Karpas-422 (cell line): ENCODE results near the gene USP5. TPM values are rescaled to one million over a fixed set of nuclear protein-coding genes. Genes with fewer than 3 reads are reported as not detected.
"Not testable (repeated sequence)": the region's sequence is repeated elsewhere in the genome, so short reads cannot be mapped to it uniquely, and the experiment has no call there.

ENCODE experiments used
- DNase-seq: peaks from one replicate; pipeline ENCODE4 v3.0.0-alpha.2; 2015
- H2AFZ ChIP-seq: fragments of 200-600 bp; sonication (generic); 2 replicates; pipeline ENCODE4 v1.6.1; 2014; ENCODE audit warnings: antibody characterized with exemption, low read length, mixed read lengths
- H3K27ac ChIP-seq: fragments of 200-600 bp; sonication (generic); 2 replicates; pipeline ENCODE4 v1.5.1; 2014; ENCODE audit warnings: mild to moderate bottlenecking, low read length, moderate library complexity
- H3K27me3 ChIP-seq: fragments of 200-600 bp; sonication (generic); 2 replicates; pipeline ENCODE4 v1.6.1; 2014; ENCODE audit warnings: low read length, mixed read lengths
- H3K36me3 ChIP-seq: fragments of 200-600 bp; sonication (generic); 2 replicates; pipeline ENCODE4 v1.6.1; 2014; ENCODE audit warnings: low read length, mixed read lengths; ENCODE audit not compliant: insufficient read depth
- H3K4me1 ChIP-seq: fragments of 200-600 bp; sonication (generic); 2 replicates; pipeline ENCODE4 v1.6.1; 2014; ENCODE audit warnings: mild to moderate bottlenecking, low read length, mixed read lengths
- H3K4me2 ChIP-seq: fragments of 200-600 bp; sonication (generic); 2 replicates; pipeline ENCODE4 v1.6.1; 2014; ENCODE audit warnings: low read length, low read depth, mild to moderate bottlenecking; ENCODE audit not compliant: poor library complexity, severe bottlenecking
- H3K4me3 ChIP-seq: fragments of 200-600 bp; sonication (generic); 2 replicates; pipeline ENCODE4 v1.5.1; 2014; ENCODE audit warnings: mild to moderate bottlenecking, antibody characterized with exemption, low read length, mixed read lengths
- H3K79me2 ChIP-seq: fragments of 200-600 bp; sonication (generic); 2 replicates; pipeline ENCODE4 v1.6.1; 2014; ENCODE audit warnings: mild to moderate bottlenecking, low read length, mixed read lengths
- H3K9ac ChIP-seq: fragments of 200-600 bp; sonication (generic); 2 replicates; pipeline ENCODE4 v1.6.0; 2014; ENCODE audit warnings: low read length
- H3K9me2 ChIP-seq: fragments of 200-600 bp; sonication (generic), shearing (Covaris generic); replicated peaks from 2 replicates; pipeline ENCODE4 v1.6.0; 2014; ENCODE audit warnings: mild to moderate bottlenecking, low read length, moderate library complexity; ENCODE audit not compliant: insufficient read depth
- H3K9me3 ChIP-seq: fragments of 300-700, 200-600 bp; sonication (generic); 2 replicates; pipeline ENCODE4 v1.6.1; 2014; ENCODE audit warnings: low read length, mixed read lengths
- H4K20me1 ChIP-seq: fragments of 200-600 bp; sonication (generic); 2 replicates; pipeline ENCODE4 v1.6.1; 2014; ENCODE audit warnings: mild to moderate bottlenecking, antibody characterized with exemption, low read length, low read depth; ENCODE audit not compliant: insufficient read depth
- total RNA-seq: library from RNA; depleted of rRNA; stranded (reverse); fragments of >200 nt; shearing (Covaris generic); gene quantifications from 2 replicates; pipeline ENCODE4 v1.2.3, GENCODE V29; 2014; ENCODE audit warnings: low replicate concordance

USP5 gene
- total RNA-seq, 1 experiment from 2014 or later, result 36.9 TPM

DNA sequence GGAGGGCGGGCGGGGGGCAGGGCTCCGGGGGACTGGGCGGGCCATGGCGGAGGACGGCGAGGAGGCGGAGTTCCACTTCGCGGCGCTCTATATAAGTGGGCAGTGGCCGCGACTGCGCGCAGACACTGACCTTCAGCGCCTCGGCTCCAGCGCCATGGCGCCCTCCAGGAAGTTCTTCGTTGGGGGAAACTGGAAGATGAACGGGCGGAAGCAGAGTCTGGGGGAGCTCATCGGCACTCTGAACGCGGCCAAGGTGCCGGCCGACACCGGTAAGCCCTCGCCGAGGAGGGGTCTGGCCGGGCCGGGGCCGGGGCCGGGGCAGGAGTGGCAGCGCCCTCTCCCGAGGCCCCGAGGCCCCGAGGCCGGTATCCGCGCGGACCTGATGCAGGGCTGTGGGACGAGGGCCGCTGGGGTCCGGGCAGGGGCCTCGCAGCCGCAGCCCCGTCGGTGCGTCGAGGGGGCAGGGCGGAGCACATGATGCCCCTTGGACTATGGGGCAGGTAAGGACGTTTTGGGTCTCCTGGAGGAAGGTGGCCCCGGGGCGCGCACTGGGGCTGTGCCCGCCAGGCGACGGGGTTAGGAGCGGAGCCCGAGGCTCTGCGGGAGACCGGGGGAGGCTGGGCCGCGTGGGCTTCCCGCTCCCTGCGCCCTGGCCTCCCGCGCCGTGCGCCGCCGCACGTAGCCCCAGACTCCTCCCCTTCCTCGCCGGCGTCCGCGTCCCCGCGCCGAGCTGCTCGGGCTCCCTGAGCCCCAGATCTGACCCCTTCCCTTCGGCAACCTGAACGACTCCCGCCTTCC lies 15.7 kb downstream of the USP5 start, which contains the start of gene TPI1:
Gene TPI1, plus strand, starts transcription at position 119 of the 798 bp plus-strand sequence. Its CDS starts 36 bp downstream, at position 155.
- no peak within 1 kb of the TSS for H2AFZ ChIP-seq
- peaks cover 43% of the 10 kb centered on the region for H3K36me3 ChIP-seq
- no peaks in the 10 kb centered on the region for H3K9me3 ChIP-seq
- peak within 1 kb of the TSS; percentile 90 for H3K4me3 ChIP-seq
- peaks cover 22% of the 10 kb centered on the region for H3K79me2 ChIP-seq
- peak; percentile 93 for DNase-seq
- H4K20me1 ChIP-seq, result peaks cover 34% of the 10 kb centered on the region
- H3K9me2 ChIP-seq, result no peaks in the 10 kb centered on the region
- H3K27me3 ChIP-seq, result no peaks in the 10 kb centered on the region
- H3K9ac ChIP-seq, result peak within 1 kb of the TSS; percentile 100
- H3K4me2 ChIP-seq, result peak within 1 kb of the TSS; percentile 100
- peak within 1 kb of the TSS; percentile 98 for H3K27ac ChIP-seq
- peaks cover 53% of the 10 kb centered on the region for H3K4me1 ChIP-seq

DNA sequence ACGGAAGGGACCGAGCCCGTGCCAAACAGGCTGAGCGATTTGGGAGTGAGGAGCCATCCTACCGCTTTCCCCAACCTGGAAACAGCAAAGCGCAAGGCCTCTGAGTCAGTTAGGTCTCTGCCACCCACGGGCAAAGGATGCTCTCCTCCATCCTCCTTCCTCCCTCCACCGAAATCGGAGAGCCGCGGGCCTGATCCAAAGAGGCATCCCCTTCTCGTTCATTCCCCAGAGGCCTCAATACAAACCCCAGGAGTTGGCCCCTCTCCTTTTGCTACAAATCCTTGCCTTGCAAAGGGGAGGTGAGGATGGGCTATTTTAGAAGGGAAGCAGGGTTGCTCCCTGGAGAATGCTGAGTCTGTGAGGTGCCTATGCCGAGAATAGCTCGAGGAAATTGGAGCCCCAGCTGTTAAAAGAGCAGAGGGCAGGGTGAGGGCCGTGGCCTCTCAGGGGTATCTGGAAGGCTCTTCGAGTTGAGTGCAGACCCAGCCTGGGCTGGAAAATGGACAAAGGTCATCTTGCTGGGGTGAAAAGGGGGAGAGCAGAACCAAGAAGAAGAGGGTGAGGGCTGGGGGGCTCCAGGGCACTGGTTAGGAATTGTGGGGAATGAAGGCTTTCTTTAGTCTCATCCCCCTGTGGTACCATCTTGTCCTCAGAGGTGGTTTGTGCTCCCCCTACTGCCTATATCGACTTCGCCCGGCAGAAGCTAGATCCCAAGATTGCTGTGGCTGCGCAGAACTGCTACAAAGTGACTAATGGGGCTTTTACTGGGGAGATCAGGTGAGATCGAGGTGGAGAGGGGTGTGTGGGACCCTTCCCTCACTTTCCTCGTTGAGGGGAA lies 16.5 kb downstream of the USP5 start:
- Histone ChIP-seq H3K27ac (peak overlapping the region; percentile 98), H3K36me3 (peaks cover 37% of the 10 kb centered on the region), H4K20me1 (peaks cover 38% of the 10 kb centered on the region), H3K27me3 (no peaks in the 10 kb centered on the region), H3K9me3 (no peaks in the 10 kb centered on the region), H3K4me1 (peaks cover 59% of the 10 kb centered on the region), H3K4me2 (peak overlapping the region; percentile 100), H2AFZ (no peak overlapping the region), H3K4me3 (peak overlapping the region; percentile 90), H3K79me2 (peaks cover 22% of the 10 kb centered on the region), H3K9me2 (no peaks in the 10 kb centered on the region), H3K9ac (peak overlapping the region; percentile 100)
- DNase-seq, result peak; percentile 55

- Histone ChIP-seq H2AFZ (no peak overlapping the region), H3K36me3 (peaks cover 43% of the 10 kb centered on the region), H4K20me1 (peaks cover 38% of the 10 kb centered on the region), H3K9ac (peak overlapping the region; percentile 100), H3K9me3 (no peaks in the 10 kb centered on the region), H3K4me3 (peak overlapping the region; percentile 90), H3K9me2 (no peaks in the 10 kb centered on the region), H3K27ac (peak overlapping the region; percentile 98), H3K4me1 (peaks cover 63% of the 10 kb centered on the region), H3K79me2 (peaks cover 27% of the 10 kb centered on the region), H3K27me3 (no peaks in the 10 kb centered on the region), H3K4me2 (peak overlapping the region; percentile 100)
- DNase-seq, result peak; percentile 93
Observed at GRCh38 chr12:6869049-6870021, 17.4 kb downstream of the USP5 start.

DNA sequence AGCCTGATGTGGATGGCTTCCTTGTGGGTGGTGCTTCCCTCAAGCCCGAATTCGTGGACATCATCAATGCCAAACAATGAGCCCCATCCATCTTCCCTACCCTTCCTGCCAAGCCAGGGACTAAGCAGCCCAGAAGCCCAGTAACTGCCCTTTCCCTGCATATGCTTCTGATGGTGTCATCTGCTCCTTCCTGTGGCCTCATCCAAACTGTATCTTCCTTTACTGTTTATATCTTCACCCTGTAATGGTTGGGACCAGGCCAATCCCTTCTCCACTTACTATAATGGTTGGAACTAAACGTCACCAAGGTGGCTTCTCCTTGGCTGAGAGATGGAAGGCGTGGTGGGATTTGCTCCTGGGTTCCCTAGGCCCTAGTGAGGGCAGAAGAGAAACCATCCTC lies 18.4 kb downstream of the USP5 start:
- DNase-seq, H3K9me3 ChIP-seq, H3K27me3 ChIP-seq, H3K9me2 ChIP-seq, H2AFZ ChIP-seq: not testable (repeated sequence)
- Histone ChIP-seq H3K9ac (peak overlapping the region; percentile 100), H3K27ac (peak overlapping the region; percentile 57; the same call in 1 of the 2 replicates), H3K4me1 (peaks cover 63% of the 10 kb centered on the region), H3K36me3 (peaks cover 46% of the 10 kb centered on the region), H3K4me3 (peak overlapping the region; percentile 90; the same call in 1 of the 2 replicates), H3K4me2 (peak overlapping the region; percentile 100), H3K79me2 (peaks cover 27% of the 10 kb centered on the region), H4K20me1 (peaks cover 38% of the 10 kb centered on the region)

GRCh38 chr12:6871052-6871957 lies 19.4 kb downstream of the USP5 start:
- H3K4me2 ChIP-seq, result peak overlapping the region; percentile 100
- no peaks in the 10 kb centered on the region for H3K9me2 ChIP-seq
- H2AFZ ChIP-seq, result no peak overlapping the region
- H4K20me1 ChIP-seq, result peaks cover 38% of the 10 kb centered on the region
- peaks cover 52% of the 10 kb centered on the region for H3K36me3 ChIP-seq
- peaks cover 62% of the 10 kb centered on the region for H3K4me1 ChIP-seq
- H3K9me3 ChIP-seq, result no peaks in the 10 kb centered on the region
- H3K27ac ChIP-seq, result peak overlapping the region; percentile 57
- H3K79me2 ChIP-seq, result peaks cover 27% of the 10 kb centered on the region
- peak overlapping the region; percentile 75 for H3K4me3 ChIP-seq
- peak; percentile 78 for DNase-seq
- H3K27me3 ChIP-seq, result no peaks in the 10 kb centered on the region
- peak overlapping the region; percentile 84 for H3K9ac ChIP-seq

DNA sequence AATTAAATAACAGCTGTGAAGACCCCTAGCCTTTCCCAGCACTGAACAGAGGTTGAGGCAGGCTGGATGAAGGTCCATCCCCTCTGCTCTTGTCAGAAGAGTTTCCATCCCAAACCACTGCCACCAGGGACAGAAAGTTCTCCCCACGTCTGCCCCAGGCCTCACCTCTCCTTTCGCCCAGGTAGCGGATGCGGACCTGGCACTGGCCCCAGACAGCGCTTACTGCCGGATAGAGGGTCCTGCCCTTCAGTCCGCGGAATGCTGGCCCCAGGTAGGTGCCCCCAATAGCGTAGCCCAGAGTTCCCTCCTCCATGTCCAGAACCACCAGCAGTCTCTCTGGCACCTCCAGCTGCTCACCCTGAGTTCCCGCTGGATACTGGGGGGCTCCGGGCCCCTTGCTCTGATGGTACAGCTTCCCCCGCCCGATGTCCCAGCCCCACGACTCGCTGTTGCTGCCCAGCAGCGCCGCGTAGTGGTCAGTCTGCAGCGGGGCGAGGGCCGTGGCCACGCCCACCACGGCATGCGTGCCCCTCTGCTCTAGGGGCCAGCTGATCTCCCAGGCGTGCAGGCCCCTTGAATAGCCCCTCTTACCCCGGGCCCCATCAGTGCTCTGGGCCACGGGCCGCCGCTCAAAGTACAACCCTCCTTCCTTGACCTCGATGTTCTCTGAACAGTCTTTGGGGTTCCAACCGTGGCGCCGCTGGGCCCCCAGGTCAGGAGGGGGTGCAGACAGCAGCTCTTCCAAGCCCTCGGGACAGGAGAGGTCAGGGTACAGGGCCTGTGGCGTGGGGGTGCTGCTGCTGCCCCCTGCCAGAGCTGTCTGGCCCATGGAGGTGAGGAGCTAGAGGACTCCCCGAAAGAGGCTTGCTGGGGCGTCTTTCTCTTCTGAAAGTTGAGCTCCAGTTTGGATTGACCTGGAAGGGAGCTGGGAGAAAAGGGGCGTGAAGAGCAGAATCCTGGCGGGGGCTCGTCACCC lies 20.4 kb downstream of the USP5 start:
- H3K36me3 ChIP-seq, result peaks cover 56% of the 10 kb centered on the region
- peak overlapping the region; percentile 87 for H3K27ac ChIP-seq
- H3K4me1 ChIP-seq, result peaks cover 53% of the 10 kb centered on the region
- H3K9me3 ChIP-seq, result no peaks in the 10 kb centered on the region
- H3K4me3 ChIP-seq, result peak overlapping the region; percentile 75
- peak; percentile 93 for DNase-seq
- H3K4me2 ChIP-seq, result peak overlapping the region; percentile 100
- H4K20me1 ChIP-seq, result peaks cover 38% of the 10 kb centered on the region
- H3K9me2 ChIP-seq, result no peaks in the 10 kb centered on the region
- no peaks in the 10 kb centered on the region for H3K27me3 ChIP-seq
- H3K79me2 ChIP-seq, result peaks cover 27% of the 10 kb centered on the region
- no peak overlapping the region for H2AFZ ChIP-seq
- H3K9ac ChIP-seq, result peak overlapping the region; percentile 84
